Epithelial cell of alveolus of lung (primary cell): ENCODE data around the gene RPRML. TPM values are rescaled to one million over a fixed set of nuclear protein-coding genes. Genes with fewer than 3 reads are reported as not detected.

Experiments used
- total RNA-seq: library from RNA; depleted of rRNA; stranded (reverse); fragments of >200 nt; gene quantifications from 2 replicates; pipeline ENCODE4 v1.2.1, GENCODE V29; 2015

The RPRML gene
- 0.52 TPM in 1 of 2 replicates, not detected in the other for total RNA-seq

DNA sequence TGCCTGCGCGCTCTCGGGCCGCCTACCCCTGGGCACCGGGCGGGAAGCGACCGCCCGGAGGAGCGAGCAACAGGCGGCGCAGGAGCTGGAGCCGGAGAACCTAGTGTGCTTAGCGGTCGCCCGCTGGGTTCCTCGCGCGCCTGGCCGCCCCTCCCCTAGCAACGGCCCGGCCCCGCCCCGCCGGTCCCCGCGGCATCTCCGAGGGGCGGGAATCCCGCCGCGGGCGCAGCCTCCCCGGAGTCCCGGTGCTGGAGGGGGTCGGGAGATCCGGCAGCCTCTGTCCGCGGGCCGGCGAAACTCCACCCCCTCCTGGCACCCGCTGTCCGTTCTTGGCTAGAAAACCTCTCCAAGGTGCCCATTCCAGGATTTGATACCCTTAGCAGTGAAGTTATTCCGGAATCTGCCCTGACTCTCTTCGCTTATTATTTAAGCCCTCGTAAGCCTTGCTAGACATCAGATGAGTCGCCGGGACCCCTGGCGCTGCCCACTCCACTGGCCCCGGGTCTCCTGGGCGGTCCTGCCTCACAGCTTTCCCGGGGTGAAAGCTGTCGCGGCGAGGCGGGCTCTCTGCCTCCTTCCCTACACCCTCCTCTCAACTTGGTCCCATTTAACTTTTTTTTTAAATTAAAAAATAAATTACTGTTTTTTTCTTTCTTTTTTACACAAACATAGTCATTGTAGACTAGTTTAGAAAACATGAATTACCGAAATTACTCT is at the start of gene RPRML:
Gene RPRML, minus strand, starts transcription at position 107 of the 717 bp plus-strand sequence. CDS start 246 bp downstream, outside the sequence.

Other genes with a start within 250 kb of the RPRML start
- gene WNT3, start 160.6 kb downstream of the RPRML start, total RNA-seq: 0.32 and 0.65 TPM in 2 replicates
- not detected in 2 replicates for gene WNT9B, start 127.7 kb downstream of the RPRML start, total RNA-seq
- gene GOSR2, start 56.1 kb downstream of the RPRML start, total RNA-seq: 24.0 and 32.5 TPM in 2 replicates
- 46.6 and 76.4 TPM in 2 replicates for gene CDC27, start 210.0 kb upstream of the RPRML start, total RNA-seq
- 1.4 TPM in 1 of 2 replicates, not detected in the other for gene MYL4, start 230.1 kb upstream of the RPRML start, total RNA-seq